ENCODE measurements around the gene SLX4IP. TPM values are rescaled to one million over a fixed set of nuclear protein-coding genes. Genes with fewer than 3 reads are reported as not detected.

The SLX4IP gene
- total RNA-seq, 2 experiments from 2014 or later = 1.6 to 1.8 TPM

DNA sequence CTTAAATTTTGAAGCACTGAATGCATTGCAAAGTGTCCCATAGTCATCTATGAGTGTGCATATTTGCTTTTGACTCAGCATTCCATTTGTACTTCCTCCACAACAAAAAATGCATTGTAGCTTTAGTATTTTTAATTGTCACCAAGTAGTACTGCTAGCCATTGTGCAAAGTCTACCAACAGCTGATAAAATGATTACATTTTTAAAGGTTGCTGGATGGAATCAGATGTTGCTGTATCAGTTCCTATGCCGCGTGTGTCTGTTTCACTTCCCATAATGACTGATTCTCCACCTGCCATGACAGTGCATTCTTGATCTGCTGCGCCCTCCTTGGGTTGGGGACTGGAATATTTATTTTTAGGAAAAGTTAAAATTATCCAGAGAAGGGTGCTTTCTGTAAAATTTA, 41.2 kb downstream of the SLX4IP start:
- TF ChIP-seq, protein P1, sequence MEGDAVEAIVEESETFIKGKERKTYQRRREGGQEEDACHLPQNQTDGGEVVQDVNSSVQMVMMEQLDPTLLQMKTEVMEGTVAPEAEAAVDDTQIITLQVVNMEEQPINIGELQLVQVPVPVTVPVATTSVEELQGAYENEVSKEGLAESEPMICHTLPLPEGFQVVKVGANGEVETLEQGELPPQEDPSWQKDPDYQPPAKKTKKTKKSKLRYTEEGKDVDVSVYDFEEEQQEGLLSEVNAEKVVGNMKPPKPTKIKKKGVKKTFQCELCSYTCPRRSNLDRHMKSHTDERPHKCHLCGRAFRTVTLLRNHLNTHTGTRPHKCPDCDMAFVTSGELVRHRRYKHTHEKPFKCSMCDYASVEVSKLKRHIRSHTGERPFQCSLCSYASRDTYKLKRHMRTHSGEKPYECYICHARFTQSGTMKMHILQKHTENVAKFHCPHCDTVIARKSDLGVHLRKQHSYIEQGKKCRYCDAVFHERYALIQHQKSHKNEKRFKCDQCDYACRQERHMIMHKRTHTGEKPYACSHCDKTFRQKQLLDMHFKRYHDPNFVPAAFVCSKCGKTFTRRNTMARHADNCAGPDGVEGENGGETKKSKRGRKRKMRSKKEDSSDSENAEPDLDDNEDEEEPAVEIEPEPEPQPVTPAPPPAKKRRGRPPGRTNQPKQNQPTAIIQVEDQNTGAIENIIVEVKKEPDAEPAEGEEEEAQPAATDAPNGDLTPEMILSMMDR (IDR thresholded peaks at IDR 0.05) = no peak
- Histone ChIP-seq H3K9me3 (ENCODE audit: control insufficient read depth in 1 of 2, insufficient read depth in 1 of 2, low read length in 2 of 2) (no peaks in the 10 kb centered on the region), H3K4me3 (ENCODE audit: low read length) (no peak overlapping the region), H3K36me3 (ENCODE audit: insufficient read depth, low read length) (no peaks in the 10 kb centered on the region), H3K27me3 (ENCODE audit: control insufficient read depth in 1 of 2, insufficient read depth in 2 of 2, low read length in 2 of 2) (no peaks in the 10 kb centered on the region), H3K27ac (ENCODE audit: low read depth in 1 of 2, low read length in 2 of 2) (no peak overlapping the region), H3K4me1 (ENCODE audit: insufficient read depth, low read length) (peaks cover 12% of the 10 kb centered on the region)
- Mint-ChIP-seq H3K36me3 (ENCODE audit: low read depth) (no peaks in the 10 kb centered on the region), H3K9me3 (no peaks in the 10 kb centered on the region), H3K27ac (no peak overlapping the region), H3K4me3 (no peak overlapping the region), H3K27me3 (no peaks in the 10 kb centered on the region), H3K4me1 (ENCODE audit: low read depth) (peaks cover 20% of the 10 kb centered on the region)
- intact Hi-C loops (cut with DNase I, micrococcal nuclease) = loop anchor here in 1 of 2 experiments (10.0 kb wide), 1 partner anchor 728 kb away; no protein-coding TSS in a partner anchor
- ChIA-PET CTCF (no interaction called here), POLR2A (no interaction called here)
- ATAC-seq (ENCODE audit: poor library complexity) (no peak), DNase-seq (peak in 3 of 14 experiments; percentile 22 to 51 (median 48))

DNA sequence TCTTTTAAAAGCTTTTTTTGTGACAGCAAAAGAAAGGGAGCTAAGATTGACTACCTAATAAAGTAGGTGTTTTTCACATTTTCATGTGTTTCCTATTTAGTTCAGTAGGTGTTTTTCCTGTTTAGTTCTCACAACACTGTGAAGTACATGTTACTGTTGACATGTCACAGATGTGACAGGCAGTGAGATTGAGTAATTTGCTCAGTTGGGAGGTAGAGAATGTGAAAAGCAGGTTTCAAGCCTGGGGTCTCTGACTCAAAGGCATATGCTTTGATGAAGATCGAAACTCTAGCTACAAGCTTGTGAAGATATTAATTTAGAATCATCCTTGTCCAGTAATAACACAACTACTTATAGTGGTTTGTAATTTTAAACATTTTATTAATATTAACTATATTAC, 43.1 kb downstream of the SLX4IP start:
- TF ChIP-seq, protein P1 (IDR thresholded peaks at IDR 0.05) = no peak

DNA sequence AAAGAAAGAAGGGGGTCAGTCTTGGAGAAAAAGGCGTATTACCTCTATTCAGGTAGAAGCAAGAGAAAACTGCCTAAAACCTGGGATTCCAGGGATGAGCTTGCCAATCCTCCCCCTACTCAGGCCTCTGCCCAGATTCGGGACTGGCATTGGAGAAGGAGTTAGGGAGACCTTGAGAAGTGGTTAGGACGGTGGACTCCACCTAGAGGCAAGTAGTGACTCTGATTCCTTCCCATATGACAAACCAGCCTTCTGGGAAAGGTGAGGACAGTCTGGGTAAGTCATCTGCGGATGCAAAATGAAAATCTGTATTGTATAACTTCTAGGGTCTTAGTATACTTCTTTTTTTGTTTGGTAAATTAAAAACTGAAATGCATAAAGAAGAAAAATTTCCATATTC, 43.8 kb downstream of the SLX4IP start:
- no peak overlapping the region for H3K27ac ChIP-seq (ENCODE audit: low read depth in 1 of 2, low read length in 2 of 2)
- H3K27me3 ChIP-seq (ENCODE audit: control insufficient read depth in 1 of 2, insufficient read depth in 2 of 2, low read length in 2 of 2) = no peaks in the 10 kb centered on the region
- Mint-ChIP-seq H3K27me3 (no peaks in the 10 kb centered on the region), H3K4me3 (no peak overlapping the region), H3K4me1 (ENCODE audit: low read depth) (peaks cover 20% of the 10 kb centered on the region), H3K9me3 (no peaks in the 10 kb centered on the region), H3K27ac (no peak overlapping the region), H3K36me3 (ENCODE audit: low read depth) (no peaks in the 10 kb centered on the region)
- no peaks in the 10 kb centered on the region for H3K9me3 ChIP-seq (ENCODE audit: control insufficient read depth in 1 of 2, insufficient read depth in 1 of 2, low read length in 2 of 2)
- DNase-seq (no peak), ATAC-seq (ENCODE audit: poor library complexity) (no peak)
- H3K36me3 ChIP-seq (ENCODE audit: insufficient read depth, low read length) = no peaks in the 10 kb centered on the region
- no peak overlapping the region for H3K4me3 ChIP-seq (ENCODE audit: low read length)
- H3K4me1 ChIP-seq (ENCODE audit: insufficient read depth, low read length) = peaks cover 12% of the 10 kb centered on the region
- intact Hi-C loops (cut with DNase I, micrococcal nuclease) = loop anchor here in 1 of 2 experiments (10.0 kb wide), 1 partner anchor 726 kb away; no protein-coding TSS in a partner anchor
- POLR2A ChIA-PET = interaction anchor here (1.1 kb wide), 1 partner anchor 10 kb away, joined by 3 read pairs; no protein-coding TSS in a partner anchor
- TF ChIP-seq, protein P1 (IDR thresholded peaks at IDR 0.05) = no peak
- CTCF ChIA-PET = no interaction called here

More for the DNA sequence above, 43.1 kb downstream of the SLX4IP start:
- no peak overlapping the region for H3K4me3 ChIP-seq (ENCODE audit: low read length)
- H3K9me3 Mint-ChIP-seq = no peaks in the 10 kb centered on the region
- ATAC-seq (ENCODE audit: poor library complexity) = no peak
- H3K4me3 Mint-ChIP-seq = no peak overlapping the region
- H3K27ac Mint-ChIP-seq = no peak overlapping the region
- H3K4me1 Mint-ChIP-seq (ENCODE audit: low read depth) = peaks cover 20% of the 10 kb centered on the region
- no peak overlapping the region for H3K27ac ChIP-seq (ENCODE audit: low read depth in 1 of 2, low read length in 2 of 2)
- intact Hi-C loops (cut with DNase I, micrococcal nuclease) = loop anchor here in 1 of 2 experiments (10.0 kb wide), 1 partner anchor 727 kb away; no protein-coding TSS in a partner anchor
- H3K36me3 Mint-ChIP-seq (ENCODE audit: low read depth) = no peaks in the 10 kb centered on the region
- no peaks in the 10 kb centered on the region for H3K27me3 ChIP-seq (ENCODE audit: control insufficient read depth in 1 of 2, insufficient read depth in 2 of 2, low read length in 2 of 2)
- ChIA-PET CTCF (no interaction called here), POLR2A (interaction anchor here (1.1 kb wide), 1 partner anchor 11 kb away, joined by 3 read pairs; no protein-coding TSS in a partner anchor)
- no peaks in the 10 kb centered on the region for H3K9me3 ChIP-seq (ENCODE audit: control insufficient read depth in 1 of 2, insufficient read depth in 1 of 2, low read length in 2 of 2)
- H3K36me3 ChIP-seq (ENCODE audit: insufficient read depth, low read length) = no peaks in the 10 kb centered on the region
- H3K27me3 Mint-ChIP-seq = no peaks in the 10 kb centered on the region
- H3K4me1 ChIP-seq (ENCODE audit: insufficient read depth, low read length) = peaks cover 12% of the 10 kb centered on the region
- no peak for DNase-seq

All from CD4-positive, alpha-beta T cell (primary cell).